ENCODE data around the gene C1QTNF12.

The C1QTNF12 gene

DNA sequence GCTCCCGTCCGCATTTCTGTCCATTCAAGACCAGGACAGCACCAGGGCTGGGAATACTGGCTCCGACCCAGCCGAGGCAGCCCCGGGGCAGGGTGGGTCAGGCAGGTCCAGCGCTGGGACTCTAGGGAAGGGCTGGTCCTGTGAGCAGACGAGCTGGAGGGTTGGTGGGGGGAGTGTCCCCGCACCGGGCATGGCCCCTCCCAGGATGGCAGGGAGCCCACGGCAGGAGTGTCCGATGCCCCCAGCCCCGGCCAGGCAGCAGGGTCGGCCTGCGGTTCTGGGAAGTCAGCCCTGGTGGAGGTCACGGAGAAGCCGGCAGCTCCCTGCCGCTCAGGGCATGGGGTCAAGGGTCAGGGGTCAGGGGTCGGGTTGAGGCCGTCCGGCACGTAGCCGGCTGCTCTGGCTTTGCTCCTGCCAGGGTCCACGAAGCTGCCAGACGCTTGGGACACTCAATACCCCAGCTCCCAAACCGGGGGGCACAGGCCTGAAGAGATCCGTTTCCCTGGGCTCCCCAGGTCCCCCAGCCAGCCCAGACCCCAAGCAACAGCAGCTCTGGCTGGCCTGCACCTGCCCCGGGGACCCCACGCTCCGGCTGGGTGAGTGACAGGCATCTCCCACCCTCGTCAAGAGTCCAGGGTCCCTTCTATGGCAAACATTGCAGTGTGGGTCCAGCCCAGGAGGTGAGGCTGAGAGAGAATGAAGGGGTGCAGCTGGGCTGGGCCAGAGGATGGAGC lies 6.7 kb downstream of the C1QTNF12 start:
- DNase-seq, result no peak

DNA sequence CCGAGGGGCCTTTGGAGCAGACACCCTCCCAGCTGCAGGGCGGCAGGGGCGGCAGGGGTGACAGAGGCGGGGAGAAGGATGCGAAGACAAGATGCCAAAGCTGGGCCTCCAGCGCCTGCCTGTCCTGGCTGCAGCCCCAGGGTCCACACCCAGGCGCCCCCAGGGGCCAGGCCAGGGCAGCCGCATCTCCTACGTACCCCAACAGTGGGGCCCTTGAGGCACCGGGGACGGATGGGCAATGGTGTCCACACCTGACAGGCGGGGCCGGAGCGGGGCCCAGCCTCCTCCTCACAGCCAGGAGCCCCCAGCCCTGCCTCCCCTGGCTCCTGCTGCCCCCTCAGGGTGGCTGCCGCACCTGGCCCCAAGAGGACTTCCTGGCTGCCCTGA lies 7.3 kb downstream of the C1QTNF12 start:
- DNase-seq, result no peak

DNA sequence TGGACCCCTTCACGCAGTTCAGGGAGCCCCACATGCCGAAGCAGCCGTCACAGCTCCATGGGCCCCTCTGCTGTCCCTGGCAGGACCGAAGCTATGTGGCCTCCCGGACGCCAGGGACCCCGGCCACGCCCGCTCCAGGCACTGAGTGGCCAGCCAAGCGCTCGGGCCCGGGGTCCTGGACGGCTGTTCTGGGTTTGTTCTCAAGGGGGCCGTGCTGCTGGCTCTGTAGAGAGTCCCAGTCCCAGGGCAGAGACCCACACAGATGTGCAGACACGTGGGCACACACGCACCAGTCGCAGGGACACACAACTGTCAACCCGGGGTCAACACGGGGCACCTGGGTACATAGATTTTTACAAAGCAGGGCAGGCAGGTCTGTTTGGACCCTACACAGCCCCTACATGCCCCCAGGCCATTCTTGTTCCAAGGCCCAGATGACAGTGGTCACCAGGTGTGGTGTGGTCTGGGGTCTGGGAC lies 7.8 kb downstream of the C1QTNF12 start:
- no peak for DNase-seq

DNA sequence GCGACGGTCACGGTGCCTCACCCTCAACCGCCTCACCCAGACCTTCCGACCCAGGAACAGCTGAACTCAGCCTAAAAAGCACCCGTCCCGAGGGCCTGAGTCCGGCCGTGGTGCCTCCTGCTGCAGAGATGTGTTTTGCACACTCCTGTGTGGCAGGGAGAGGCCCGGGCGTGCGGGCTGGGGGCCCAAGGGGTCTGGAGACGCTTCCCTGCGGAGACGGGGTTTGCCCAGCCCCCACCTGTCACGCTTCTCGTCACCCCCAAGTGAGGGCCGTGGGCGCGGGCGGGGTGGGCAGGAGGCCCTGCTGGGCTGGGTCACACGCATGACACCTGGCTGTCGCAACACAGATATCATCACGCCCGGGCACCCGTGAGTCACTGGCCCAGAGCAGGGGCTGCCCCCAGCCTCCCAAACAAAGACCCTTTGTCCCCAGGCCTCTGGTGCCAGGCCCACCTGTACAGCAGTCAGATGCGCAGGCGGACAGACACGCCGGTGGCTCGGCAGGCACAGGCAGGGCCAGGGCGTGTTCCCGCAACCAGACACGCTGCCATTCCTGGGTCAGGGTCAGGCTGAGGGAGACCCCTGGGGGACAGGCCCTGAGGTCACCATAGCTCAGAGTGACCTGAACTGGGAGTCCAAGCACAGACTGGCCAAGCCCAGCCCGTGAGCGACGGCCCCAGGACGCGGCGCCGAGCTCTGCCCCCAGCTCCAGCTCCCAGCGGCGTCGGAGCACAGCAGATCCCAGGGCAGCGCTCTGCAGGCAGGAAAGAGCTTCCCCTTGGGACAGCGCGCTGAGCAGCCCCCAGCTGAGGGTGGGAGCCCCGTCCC lies 8.4 kb downstream of the C1QTNF12 start:
- no peak for DNase-seq

DNA sequence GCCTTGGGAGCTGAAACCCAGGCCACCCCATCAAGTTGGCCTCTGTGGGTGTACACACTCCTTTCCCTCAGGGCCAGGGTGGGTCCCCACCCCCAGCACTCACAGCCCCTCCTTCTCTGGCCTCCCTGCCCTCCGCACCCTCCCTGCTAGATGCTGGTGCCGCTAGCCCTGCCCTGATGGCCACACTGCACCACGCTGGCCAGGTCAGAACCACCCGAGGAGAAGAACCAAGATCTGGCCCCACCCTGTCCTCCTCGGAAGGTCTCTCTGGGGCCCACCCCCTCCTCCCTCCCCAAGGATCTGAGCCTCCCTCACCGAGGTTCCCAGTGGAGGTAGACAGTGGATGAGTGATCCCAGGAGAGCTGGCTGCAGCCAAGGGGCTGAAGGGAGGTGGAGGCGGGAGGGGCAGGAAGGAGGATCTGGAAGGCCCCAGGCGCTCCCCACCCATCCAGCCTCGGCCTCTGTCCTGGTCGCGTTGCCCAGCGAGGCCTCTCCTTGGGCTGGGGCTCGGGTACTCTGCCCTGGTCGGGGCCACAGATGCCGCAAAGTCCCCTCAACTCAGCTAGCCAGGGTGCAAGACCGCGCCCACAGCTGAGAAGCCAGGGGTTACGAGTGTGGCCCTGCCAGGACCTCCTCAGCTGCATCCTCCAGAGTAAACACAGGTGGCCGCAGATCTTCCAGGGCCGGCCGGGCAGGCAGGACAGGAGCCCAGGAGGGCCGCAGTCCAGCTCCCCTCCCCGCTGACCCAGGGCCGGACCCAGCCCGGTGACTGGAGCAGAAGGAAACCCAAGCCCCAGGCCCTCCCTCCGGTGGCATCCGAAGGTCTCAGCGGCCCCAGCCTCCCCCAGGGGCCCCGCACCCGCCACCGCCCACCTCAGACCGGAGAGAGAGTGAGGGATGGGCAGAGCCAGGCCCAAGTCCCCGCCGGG lies 9.3 kb downstream of the C1QTNF12 start:
- no peak for DNase-seq

DNA sequence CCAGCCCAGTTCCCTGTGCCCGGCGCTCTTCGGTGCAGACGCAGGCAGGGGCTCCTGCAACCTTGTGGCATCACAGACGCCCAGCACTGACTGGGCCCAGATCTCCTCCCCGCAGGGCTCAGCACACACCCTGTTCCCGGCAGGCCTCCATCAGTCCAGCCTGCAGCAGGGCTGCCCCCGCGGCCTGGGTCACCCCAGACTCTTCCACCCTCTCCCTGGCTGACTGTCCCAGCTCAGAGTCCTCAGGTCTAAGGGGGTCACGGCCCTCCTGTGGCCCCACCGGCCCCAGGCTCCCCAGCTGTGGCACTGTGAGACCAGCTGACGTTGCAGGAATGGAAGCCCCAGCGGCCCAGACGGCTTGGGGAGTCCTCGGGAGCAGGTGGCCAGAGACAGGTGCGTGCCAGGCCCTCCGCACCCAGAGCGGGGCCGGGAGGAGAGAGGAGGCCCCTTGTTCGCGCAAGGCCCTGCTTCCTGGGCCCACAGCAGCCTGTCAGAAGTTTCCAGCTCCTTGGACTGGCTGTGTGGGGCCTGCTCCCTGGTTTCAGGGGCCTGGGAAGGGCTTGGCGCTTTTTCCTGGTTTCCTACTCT lies 10.3 kb downstream of the C1QTNF12 start:
- DNase-seq, result no peak

DNA sequence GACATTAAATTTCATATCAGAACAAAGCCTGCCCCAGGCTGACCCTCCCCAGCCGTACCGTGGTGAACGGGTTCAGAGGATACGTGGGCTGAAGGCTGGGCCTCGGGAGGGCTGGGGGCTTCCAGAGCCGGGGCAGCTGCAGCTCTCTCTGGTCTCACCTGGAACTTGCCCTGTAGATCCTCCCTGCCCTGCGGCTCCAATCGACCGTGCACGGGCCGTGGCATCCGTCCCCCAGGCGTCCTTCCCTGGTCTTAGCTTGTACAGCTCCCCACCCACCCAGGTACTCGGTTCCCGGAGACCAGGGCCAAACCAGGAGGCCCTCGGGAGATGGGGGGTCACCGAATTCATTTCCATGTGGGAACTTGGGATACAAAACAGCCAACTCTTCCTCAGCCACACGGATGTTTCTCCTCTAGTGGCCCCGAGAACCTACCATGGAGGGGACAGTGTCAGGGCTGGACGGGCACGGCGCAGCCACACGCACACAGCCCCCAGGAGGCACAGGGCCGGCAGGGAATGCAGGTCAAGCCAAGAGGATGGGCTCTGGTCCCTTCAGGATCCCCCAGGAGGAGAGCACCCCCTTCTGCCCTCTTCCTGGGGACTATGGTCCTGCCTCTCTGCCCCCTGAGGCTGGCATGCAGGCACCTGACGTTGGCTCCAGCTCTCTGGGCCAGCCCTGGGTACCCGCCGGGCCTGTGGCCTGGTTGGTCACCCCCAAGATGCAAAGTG lies 11.3 kb downstream of the C1QTNF12 start:
- DNase-seq, result no peak

DNA sequence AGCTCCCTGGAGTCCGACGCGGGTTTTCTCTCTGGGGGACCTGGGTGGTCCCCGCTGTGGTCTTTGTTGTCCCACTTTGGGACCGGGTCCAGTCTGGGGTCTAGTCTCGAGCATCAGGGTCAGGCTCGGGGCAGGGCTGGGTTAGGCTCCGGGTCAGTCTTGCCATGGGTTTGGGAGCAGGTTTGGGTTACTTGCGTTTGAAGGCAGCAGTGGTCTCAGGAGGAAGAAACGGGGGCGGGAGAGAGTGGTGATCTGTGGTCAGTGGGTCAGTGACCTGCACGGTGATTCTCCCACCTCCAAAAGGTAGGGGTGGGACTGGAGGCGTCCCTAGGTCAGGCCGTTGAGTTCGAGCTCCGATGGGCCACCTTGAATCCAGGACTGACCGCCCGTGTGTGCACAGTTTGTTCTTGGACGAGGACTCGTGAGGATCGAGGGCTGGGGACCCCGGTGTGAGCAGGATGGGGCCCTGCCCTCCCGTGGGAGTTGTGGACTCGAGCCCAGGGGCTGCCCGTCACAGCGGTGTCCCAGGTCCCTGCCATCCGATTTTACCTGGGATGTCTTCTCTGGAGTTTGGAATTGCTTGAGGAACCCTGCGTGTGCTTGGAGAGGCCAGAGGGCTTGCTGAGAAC lies 12.2 kb downstream of the C1QTNF12 start:
- DNase-seq, result no peak

DNA sequence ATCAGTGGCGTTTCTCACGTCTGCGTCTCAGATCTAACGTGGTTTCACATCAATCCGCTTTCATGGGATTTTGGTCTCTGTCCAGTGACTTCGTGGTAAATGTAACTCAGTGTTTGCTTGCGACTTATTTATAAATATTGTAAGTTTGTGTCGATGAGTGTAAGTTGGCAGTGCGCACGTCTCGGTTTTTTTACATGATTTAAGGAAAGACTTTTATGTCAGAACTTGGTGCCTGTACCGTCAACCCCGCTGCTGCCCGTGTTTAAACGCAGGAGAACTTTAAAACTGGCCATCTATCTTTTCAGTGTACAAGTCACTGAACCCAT lies 13.0 kb downstream of the C1QTNF12 start:
- DNase-seq, result no peak

DNA sequence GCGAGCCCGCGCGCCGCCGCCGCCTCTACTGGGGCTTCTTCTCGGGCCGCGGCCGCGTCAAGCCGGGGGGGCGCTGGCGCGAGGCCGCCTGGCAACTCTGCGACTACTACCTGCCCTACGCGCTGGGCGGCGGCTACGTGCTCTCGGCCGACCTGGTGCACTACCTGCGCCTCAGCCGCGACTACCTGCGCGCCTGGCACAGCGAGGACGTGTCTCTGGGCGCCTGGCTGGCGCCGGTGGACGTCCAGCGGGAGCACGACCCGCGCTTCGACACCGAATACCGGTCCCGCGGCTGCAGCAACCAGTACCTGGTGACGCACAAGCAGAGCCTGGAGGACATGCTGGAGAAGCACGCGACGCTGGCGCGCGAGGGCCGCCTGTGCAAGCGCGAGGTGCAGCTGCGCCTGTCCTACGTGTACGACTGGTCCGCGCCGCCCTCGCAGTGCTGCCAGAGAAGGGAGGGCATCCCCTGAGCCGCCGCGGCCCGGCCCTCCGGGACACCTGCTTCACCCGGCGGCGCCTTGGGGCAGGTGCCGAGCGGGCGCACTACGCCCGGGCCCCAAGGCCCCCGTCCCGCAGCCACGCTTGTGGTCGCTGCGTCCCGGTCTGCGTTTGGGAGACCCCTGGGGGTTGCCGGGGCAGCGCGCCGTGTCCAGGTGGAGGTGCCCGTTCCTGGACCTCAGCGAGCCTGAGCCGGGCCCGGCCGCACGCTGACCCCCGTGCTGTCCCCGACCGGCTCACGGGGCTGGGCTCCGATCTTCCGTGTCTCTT lies 13.5 kb downstream of the C1QTNF12 start:
- no peak for DNase-seq

DNA sequence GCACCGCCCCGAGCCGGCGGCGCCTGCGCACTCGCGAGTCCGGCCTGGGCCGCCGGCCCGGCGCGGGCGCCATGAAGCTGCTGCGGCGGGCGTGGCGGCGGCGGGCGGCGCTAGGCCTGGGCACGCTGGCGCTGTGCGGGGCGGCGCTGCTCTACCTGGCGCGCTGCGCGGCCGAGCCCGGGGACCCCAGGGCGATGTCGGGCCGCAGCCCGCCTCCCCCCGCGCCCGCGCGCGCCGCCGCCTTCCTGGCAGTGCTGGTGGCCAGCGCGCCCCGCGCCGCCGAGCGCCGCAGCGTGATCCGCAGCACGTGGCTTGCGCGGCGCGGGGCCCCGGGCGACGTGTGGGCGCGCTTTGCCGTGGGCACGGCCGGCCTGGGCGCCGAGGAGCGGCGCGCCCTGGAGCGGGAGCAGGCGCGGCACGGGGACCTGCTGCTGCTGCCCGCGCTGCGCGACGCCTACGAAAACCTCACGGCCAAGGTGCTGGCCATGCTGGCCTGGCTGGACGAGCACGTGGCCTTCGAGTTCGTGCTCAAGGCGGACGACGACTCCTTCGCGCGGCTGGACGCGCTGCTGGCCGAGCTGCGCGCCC lies 14.2 kb downstream of the C1QTNF12 start, which contains the start of gene B3GALT6:
Gene B3GALT6 (plus strand): TSS at position 30 of the 588 bp plus-strand sequence. CDS start 42 bp downstream, at position 72.
- no peak for DNase-seq

DNA sequence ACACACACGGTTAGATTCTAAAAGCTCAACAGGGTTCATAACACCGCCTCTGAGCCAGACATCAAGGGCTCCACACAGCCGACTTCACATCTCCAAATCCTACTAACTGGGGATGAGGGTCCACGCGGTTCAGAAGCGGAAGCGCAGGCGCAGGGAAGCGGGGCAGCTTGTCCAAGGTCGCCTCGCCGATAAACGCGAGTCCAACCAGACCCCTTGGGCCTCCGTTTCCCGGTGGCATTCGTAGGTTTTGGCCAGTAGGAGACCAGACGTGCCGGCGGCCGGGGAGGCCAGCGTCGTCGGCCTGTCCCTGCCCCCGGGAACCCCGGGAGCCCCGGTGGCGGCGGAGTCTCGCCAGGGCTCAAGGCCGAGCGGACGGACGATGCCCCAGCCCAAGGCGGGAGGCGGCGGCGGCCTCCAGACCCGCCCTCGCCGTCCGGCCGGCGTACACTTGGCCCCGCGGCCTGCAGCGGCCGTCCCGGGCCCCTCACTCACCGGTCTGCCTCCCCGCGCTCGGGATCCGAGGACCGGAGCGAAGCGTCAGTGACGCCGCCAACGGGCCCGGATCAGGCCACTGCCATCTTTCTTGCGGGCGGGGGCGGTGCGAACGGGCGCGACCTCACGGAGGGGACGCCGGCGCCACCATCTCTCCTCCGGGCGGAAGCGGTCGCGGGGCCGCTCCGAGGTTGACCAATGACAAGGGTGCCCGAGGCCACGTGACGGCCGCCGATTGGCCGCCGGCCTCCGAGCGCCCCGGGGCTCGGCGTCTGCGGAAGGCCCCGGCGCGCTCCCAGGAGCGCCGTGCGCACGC lies 14.9 kb downstream of the C1QTNF12 start, which contains the start of gene SDF4:
Gene SDF4 (minus strand): TSS at position 602 of the 808 bp plus-strand sequence. CDS start 3,229 bp downstream, outside the sequence.
- peak; percentile 96 to 97 for DNase-seq

DNA sequence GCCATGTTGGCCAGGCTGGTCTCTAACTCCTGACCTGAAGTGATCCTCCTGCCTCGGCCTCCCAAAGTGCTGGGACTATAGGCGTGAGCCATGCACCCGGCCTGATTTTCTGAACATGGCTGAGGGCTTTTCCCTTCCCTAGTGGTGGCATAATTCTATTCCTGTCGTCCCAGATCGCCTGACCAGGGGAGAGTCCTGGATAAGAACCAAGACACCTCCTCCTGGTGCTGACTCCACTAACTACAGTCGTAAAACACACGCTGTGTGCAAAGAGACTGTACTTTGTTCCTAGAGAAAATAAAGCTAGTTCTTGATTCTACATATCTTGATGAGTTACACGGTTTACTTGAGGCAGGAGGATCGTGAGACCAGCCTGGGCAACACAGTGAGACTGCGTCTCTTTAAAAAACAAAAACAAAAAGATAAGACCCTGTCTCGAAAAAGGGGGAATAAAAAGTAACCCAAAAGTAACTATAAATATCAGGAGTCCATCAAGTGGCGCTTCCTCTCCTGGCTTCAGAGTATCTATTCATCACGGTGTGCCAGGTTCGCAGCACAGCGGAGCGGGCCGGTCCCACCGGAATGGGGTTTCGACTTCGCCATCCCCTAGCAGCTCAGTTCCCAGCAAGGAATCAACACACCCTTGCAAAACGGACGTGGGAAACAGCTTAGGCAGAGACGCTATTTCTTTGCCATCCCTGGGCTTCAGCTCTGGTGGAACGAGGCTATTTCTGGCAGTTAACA lies 15.7 kb downstream of the C1QTNF12 start:
- peak in 1 of 2 donors; percentile 41 for DNase-seq

DNA sequence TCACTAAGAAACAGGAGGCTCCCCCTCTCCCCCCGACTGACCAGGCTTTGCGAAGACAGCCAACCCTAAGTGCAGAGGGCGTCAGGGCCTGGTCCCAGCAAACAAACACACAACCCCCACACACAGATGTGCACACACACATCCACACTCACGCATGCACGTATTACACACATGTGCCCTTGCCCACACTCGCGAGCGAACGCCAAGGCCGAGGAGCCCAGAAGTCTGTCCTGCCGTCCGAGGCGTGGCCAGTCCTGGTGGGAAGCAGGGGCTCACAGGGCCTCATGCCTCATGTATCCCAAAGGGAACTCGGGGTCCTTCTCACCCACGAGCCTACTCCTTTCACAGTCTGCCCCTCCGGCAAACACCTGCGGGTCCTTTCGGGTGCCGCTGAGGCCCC lies 16.8 kb downstream of the C1QTNF12 start:
- no peak for DNase-seq

DNA sequence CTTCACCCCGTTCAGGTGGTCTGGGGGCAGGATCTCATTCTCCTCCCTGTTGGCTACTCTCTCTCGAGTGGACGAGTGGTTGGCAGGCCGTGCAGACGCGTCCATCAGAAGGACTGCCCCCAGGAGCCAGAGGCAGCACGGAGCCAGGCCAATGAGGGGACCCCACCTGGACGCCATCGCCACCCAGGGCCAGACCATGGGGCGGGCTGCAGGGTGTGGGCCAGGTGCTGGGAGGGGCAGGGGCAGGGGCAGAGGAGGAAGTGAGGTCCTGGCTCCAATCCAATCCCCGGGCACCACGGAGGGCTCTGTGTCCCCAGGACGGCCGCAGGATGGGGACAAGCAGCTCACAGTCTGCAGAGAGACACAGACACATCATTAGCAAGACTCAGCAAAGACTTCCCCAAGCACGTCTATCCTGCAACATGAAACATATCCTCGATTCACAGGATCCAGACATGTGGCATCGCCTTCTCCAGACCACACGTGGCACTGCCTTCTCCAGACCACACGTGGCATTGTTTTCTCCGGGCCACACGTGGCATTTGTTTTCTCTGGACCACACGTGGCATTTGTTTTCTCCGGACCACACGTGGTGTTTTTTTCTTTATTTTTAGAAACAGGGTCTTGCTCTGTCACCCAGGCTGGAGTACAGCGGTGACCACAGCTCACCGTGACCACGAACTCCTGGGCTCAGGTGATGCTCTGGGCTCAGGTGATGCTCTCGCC lies 17.8 kb downstream of the C1QTNF12 start:
- no peak for DNase-seq

DNA sequence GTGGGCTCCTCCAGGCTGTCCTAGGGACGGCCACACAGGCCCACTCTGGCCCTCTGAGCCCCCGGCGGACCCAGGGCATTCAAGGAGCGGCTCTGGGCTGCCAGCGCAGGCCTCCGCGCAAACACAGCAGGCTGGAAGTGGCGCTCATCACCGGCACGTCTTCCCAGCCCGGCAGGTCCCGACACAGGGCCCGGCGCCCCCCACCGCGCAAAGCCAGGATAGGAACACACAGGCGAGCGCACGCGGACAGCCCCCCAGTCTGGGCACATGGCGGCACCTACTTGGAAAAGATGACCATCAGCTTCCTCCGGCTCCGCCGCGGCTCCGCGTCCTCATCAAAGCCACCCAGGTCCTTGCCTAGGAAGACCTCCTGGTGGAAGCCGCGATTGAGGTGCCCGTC lies 18.3 kb downstream of the C1QTNF12 start:
- DNase-seq, result no peak

DNA sequence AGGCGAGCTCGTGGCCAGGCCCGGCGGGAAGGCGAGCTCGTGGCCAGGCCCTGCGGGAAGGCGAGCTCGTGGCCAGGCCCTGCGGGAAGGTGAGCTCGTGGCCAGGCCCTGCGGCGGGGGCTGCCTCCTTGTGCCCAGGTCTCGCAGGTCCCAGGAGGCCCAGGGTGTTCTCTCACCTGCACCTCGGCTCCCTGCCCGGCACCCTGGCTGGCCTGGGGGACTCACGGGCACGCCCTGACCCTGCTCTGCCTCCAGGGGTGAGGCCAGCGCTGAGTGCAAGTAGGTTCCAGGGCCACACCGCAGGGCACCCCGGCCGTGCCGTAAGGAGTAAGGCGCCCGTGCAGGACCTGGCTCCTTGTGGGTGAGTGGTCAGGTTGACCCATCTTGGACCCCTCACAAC lies 19.1 kb downstream of the C1QTNF12 start:
- no peak for DNase-seq

Measured in stimulated activated CD4-positive, alpha-beta T cell treated with anti-CD3 and anti-CD28 coated beads, Interleukin-2, amount 100 ng/mL, for 24 hours (primary cell).